ENCODE measurements around the gene GADD45G. TPM values are rescaled to one million over a fixed set of nuclear protein-coding genes. Genes with fewer than 3 reads are reported as not detected.

The GADD45G gene
- total RNA-seq, 1 experiment from 2014 or later = 4.8 TPM

DNA sequence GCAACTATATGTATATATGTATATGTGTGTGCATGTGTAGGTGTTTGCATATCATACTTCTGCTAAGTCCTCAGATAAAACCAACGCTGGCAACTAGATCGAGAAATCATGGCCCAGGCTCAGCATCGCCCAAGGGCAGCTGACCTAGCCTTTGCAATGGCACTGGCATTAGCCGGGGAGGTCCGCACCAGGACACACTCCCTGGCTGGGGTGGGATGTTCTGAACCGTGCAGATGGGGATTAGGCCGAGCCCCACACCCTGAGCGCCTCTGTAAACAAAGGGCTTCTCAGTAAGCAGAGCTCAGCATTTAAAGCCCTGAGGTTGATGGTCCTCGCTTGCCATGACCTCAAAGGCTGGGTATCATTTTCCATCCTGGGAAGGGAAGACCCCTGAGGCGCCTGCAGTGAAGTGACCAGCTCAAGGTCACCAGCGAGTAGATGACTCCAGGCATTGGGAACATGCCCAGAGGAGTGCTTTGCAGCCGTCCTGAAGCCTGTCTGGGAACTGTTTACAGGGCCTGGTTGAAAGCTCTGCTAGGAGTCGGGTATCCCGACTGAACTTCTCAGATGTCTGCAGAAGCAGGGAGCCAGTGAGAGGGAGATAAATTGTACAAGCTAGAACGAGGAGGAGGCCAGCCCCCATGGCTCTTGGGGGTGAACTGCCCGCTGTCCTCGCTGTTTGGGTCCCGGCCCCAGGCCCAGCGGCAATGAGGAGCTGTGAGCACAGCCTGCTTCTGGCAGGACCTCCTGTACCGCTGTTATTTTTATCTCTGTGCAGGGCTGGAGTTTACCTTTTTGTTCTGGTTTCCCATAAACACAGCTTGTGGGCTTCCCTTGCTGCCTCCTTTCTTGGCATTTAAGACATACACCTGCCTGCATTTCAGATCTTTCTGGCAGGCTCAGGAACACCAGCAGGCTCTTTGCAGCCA is 18.4 kb downstream of the GADD45G start:
- in situ Hi-C loops (cut with HindIII; ENCODE audit: low pct_unique_long_range_greater_than_20kb, low sequenced_read_pairs) = no loop called here
- no peak for DNase-seq (ENCODE audit: low read depth)

DNA sequence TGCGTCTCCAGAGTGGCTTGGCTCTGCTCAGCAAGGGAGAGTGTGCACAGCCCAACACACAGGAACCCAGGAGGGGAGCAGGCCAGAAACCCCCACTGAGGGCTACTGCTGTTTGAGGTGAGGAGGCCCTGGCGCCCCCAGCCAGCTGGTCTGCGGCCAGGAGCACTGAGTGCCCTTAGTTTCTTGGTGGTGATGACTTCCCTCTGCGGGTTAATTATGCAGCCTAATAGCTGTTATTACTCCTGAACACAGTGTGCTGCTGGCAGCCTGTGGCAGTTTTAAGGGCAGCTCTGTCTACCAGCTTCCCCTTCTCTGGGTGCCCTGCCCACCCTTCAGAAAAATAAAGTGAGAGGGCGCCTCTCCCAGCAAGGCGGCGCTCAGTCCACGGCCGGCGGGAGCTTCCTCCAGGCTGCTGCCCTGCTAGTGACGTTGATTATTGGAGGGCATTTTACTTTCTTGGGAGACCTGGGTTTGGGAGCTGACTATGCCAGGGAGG is 19.2 kb downstream of the GADD45G start:
- DNase-seq (ENCODE audit: low read depth) = no peak
- in situ Hi-C loops (cut with HindIII; ENCODE audit: low pct_unique_long_range_greater_than_20kb, low sequenced_read_pairs) = no loop called here

GRCh38 chr9:89625721-89626687 is 21.2 kb downstream of the GADD45G start:
- in situ Hi-C loops (cut with HindIII; ENCODE audit: low pct_unique_long_range_greater_than_20kb, low sequenced_read_pairs) = no loop called here
- no peak for DNase-seq (ENCODE audit: low read depth)

DNA sequence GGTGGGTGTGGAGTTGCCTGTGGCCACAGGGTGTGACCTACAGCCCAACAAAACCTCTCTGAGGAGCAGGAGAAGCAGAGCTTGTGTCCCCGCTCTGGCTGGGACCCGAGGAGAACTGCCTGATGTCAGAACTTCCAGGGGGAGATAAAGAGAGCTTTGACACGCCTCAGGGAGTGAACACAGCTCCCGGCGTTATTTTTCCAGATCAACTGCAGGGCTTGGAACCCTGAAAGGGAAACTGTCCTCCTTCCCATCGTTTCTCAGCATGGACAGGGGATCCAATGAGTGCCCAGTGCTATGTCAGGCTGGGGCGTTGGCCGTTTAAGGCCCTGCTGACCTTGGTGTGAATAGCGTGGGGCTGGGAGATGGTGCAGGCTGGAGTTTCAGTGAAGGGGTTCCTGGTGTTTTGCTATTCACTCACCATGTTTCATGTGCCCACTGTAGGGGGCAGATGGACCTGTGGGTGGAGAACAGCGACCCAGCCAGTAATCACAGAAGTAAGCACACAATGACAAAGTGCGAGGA is 22.0 kb downstream of the GADD45G start:
- no peak for DNase-seq (ENCODE audit: low read depth)
- in situ Hi-C loops (cut with HindIII; ENCODE audit: low pct_unique_long_range_greater_than_20kb, low sequenced_read_pairs) = no loop called here

GRCh38 chr9:89628601-89629000 is 23.8 kb downstream of the GADD45G start:
- in situ Hi-C loops (cut with HindIII; ENCODE audit: low pct_unique_long_range_greater_than_20kb, low sequenced_read_pairs) = no loop called here

DNA sequence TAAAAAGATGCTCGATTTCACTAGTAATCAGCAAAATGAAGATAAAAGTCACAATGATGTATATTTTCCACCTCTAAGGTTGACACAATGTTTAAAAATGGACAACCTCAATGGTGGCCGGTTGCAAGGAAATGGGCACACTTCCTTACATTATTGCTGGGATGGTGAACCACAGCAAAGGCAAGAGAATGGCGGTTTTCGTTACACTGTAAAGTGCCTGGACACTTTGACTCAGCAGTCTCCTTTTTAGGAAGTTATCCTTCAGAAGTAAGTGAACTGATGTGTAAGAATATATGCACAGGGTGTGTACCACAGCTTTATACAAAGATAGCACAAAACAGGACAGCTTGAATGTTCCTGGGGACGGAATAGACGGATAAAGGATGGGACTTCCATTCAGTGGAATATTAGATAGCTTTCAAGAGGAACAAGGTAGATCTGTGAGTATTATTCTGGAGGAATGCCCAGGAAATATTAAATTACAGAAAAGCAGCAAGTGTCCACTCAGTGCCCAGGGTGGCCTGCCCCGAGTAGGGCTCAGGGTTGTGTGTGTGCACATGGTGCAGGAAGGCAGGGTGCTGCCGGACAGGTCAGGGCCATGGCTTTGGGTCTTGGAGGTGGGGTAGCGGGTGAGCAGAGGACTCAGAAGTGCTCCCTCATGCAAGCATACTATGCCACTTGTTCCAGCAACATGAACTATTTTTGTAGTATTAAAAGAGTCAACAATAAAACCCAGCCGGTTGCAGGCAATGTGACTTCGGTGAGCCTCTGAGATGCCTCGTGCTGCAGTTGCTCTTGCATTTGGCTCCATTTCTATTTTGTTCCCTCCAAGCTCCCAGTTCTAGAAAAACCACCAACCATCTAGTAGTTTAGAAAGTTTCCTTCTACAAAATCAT is 24.5 kb downstream of the GADD45G start:
- no peak for DNase-seq (ENCODE audit: low read depth)
- in situ Hi-C loops (cut with HindIII; ENCODE audit: low pct_unique_long_range_greater_than_20kb, low sequenced_read_pairs) = no loop called here

More at GRCh38 chr9:89628601-89629000, 23.8 kb downstream of the GADD45G start:
- DNase-seq (ENCODE audit: low read depth) = no peak

DNA sequence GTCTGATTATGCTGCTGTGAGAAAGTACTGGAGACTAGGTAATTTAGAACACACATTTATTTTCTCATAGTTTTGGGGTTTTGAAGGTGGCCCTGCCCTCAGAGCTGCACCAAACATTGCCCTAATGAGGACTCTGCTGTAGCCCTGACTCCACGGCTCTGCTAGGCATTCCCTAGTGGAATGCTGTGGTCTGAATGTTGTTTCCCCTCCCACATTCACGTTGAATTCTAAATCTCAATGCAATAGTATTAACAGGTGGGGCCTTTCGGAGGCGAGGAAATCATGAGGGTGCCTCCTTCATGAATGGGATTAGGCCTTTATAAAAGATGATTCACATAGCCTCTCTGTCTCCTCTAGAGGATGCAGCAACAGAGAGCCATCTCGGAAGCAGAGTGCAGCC is 25.7 kb downstream of the GADD45G start:
- in situ Hi-C loops (cut with HindIII; ENCODE audit: low pct_unique_long_range_greater_than_20kb, low sequenced_read_pairs) = no loop called here
- no peak for DNase-seq (ENCODE audit: low read depth)

- in situ Hi-C loops (cut with HindIII; ENCODE audit: low pct_unique_long_range_greater_than_20kb, low sequenced_read_pairs) = no loop called here
- DNase-seq (ENCODE audit: low read depth) = no peak
Observed at GRCh38 chr9:89631384-89631783, 26.6 kb downstream of the GADD45G start.

GRCh38 chr9:89632192-89632733 is 27.5 kb downstream of the GADD45G start:
- no peak for DNase-seq (ENCODE audit: low read depth)
- in situ Hi-C loops (cut with HindIII; ENCODE audit: low pct_unique_long_range_greater_than_20kb, low sequenced_read_pairs) = no loop called here

DNA sequence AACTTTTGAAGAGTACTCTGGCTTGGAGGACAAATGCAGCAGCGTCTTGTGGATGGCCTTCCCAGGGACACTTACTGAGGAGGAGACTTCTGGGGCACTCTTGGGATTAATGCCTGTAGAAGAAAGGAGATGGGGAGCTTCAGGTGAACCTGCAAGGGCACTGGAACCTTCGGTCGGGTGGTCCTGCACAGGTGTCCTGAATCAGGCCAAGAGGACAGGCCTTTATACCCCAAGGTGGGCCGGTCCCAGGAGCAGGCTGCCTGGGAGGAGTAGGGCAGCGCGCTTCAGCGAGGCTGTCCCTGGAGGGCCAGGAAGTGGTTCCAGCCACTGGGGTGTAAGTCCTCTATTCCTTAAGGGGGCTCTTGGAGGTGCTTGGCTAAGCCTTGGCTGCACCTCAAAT is 27.9 kb downstream of the GADD45G start:
- no peak for DNase-seq (ENCODE audit: low read depth)
- in situ Hi-C loops (cut with HindIII; ENCODE audit: low pct_unique_long_range_greater_than_20kb, low sequenced_read_pairs) = no loop called here

- in situ Hi-C loops (cut with HindIII; ENCODE audit: low pct_unique_long_range_greater_than_20kb, low sequenced_read_pairs) = no loop called here
- no peak for DNase-seq (ENCODE audit: low read depth)
Observed at GRCh38 chr9:89633404-89633803, 28.6 kb downstream of the GADD45G start.

DNA sequence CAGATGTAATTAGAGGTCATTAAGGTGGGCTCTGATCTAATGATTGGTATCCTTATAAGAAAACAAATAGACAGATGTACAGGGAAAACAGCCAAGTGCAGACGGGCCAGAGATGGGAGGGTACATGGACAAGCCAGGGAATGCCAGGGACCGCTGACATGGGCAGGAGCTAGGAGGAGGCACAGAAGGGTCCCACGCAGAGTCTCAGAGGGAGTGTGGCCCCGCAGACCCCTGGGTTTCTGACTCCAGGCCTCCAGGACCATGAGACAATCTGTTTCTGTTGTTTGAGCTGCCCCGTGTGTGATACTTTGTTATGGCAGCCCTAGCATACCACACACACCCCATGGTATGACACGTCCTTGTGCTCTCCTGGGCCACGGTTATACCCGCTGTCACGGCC is 29.1 kb downstream of the GADD45G start:
- in situ Hi-C loops (cut with HindIII; ENCODE audit: low pct_unique_long_range_greater_than_20kb, low sequenced_read_pairs) = no loop called here
- no peak for DNase-seq (ENCODE audit: low read depth)

DNA sequence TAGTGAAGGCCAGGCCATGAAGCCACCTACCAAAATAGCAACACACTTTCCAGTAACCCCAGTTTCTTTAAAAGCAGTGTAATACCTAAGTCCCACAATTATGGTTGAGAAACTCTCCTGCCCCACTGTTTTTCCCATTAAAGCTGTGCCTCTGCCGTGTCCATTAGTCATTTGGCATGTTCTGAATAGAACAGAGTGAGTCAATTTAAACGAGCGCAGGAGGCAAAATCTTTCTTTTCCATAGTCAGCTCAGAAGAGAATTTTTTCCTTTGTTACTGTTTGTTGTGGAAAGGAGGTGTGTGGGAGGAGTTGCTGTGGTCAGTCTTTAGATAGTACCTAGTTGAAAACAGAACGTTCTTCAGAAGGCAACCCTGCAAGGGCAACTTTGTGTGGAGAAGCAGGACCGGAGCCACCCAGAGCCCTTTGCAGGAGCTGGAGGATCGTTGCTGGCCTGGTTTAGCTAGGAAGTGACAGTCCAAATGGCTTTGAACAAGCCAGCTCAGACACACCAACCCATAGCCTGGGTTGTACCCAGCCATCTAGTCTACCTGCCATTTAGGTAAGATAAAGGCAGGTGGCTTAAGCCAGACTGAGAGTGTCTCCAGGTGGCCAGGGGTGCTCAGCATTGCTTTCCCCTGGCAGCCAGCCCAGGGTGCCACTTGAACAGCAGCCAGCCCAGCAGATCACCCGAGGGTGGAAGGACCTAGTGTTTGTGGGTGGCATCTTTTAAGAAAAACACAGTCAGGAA is 30.4 kb downstream of the GADD45G start:
- DNase-seq (ENCODE audit: low read depth) = no peak
- in situ Hi-C loops (cut with HindIII; ENCODE audit: low pct_unique_long_range_greater_than_20kb, low sequenced_read_pairs) = no loop called here

DNA sequence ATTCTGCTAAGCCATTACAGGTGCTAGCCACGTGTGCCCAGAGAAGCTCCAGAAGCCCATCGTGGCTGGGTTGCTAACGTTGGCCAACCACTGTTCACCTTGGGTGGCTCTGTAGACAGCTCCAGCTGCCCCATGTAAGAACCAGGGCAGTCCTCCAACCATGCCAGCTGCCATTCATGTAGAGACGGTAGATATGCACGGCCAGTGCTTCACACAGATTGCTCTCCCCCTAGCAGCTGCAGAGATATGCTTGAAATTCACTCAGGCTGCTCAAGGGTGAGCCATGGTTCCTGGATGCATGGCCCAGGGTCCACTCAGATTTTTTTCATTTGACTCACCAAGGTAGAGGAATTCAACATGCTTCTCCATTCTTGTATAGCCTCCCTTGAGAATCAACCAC is 31.0 kb downstream of the GADD45G start:
- in situ Hi-C loops (cut with HindIII; ENCODE audit: low pct_unique_long_range_greater_than_20kb, low sequenced_read_pairs) = no loop called here
- no peak for DNase-seq (ENCODE audit: low read depth)

DNA sequence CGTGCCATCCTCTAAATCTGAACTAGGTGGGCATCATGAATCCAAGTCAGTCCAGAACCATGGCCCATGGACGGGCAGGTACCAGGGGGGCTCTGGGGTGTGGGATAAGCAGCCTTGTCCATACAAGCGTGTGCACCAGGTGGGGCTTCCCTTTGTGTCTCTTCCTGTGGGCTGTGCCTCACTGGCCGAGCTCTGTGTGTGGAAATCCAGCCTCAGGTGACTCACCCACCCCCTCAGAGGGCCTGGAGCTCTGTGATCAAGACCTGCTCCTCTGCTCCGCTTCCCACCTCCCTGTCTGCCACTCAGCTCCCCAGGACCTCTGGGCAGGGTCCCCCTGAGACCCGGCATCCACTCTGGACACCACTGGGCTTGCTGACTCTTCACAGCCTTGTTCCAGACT is 33.0 kb downstream of the GADD45G start:
- DNase-seq (ENCODE audit: low read depth) = no peak
- in situ Hi-C loops (cut with HindIII; ENCODE audit: low pct_unique_long_range_greater_than_20kb, low sequenced_read_pairs) = no loop called here

DNA sequence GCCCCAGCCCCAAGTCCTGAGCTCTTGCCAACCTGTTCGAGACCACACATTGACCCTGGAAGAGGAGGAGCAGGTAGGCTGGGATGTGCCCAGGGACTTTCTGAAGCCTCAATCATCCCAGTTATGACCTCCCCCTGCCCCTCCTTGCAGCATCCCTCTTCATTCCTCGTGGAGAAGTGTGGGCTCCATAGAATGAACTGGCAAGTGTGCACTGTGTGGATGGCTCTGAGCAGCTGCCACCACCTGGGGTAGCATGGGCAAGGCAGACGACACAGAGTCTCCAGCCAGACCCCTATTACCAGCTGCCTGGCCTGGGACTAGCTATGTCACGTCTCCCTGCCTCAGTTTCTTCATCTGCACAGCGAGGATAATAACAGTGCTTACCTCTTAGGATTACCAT is 33.5 kb downstream of the GADD45G start:
- no peak for DNase-seq (ENCODE audit: low read depth)
- in situ Hi-C loops (cut with HindIII; ENCODE audit: low pct_unique_long_range_greater_than_20kb, low sequenced_read_pairs) = no loop called here

GRCh38 chr9:89638893-89639292 is 34.1 kb downstream of the GADD45G start:
- in situ Hi-C loops (cut with HindIII; ENCODE audit: low pct_unique_long_range_greater_than_20kb, low sequenced_read_pairs) = no loop called here
- DNase-seq (ENCODE audit: low read depth) = no peak
